Neutrophil (primary cell): ENCODE measurements around the gene DDAH2.

ENCODE experiments used
- H3K27ac ChIP-seq: fragments of 200-600 bp; sonication (generic); 2 replicates; pipeline ENCODE4 v1.5.1; 2016; ENCODE audit warnings: mild to moderate bottlenecking, moderate library complexity
- H3K27me3 ChIP-seq: fragments of 200-600 bp; sonication (generic); 2 replicates; pipeline ENCODE4 v1.6.0; 2016; ENCODE audit warnings: mild to moderate bottlenecking
- H3K36me3 ChIP-seq: fragments of 200-600 bp; sonication (generic); 2 replicates; pipeline ENCODE4 v1.5.1; 2017
- H3K4me1 ChIP-seq, 2 experiments: fragments of 200-600 bp in 1 of 2; sonication (generic) in 1 of 2; 1 replicate in 1 of 2; 2 replicates in 1 of 2; pipeline versions ENCODE4 v1.5.1 to v1.6.1; 2013 to 2016; ENCODE audit warnings: low read depth in 1 of 2, low read length in 1 of 2, mild to moderate bottlenecking in 1 of 2, moderate library complexity in 1 of 2; ENCODE audit not compliant: control insufficient read depth in 1 of 2, insufficient read depth in 1 of 2
- H3K4me3 ChIP-seq, 2 experiments: fragments of 200-600 bp in 1 of 2; sonication (generic) in 1 of 2; 1 replicate in 1 of 2; 2 replicates in 1 of 2; pipeline ENCODE4 v1.5.1; 2013 to 2016; ENCODE audit warnings: low read depth in 1 of 2, low read length in 1 of 2, mild to moderate bottlenecking in 1 of 2, moderate library complexity in 1 of 2
- H3K9me3 ChIP-seq: fragments of 200-600 bp; sonication (generic); 2 replicates; pipeline ENCODE4 v1.5.1; 2016
- TF ChIP-seq, protein P1 (sequence below): fragments of 200-600 bp; sonication (generic); IDR thresholded peaks from 2 replicates; pipeline ENCODE4 v1.5.1; 2016; ENCODE audit warnings: antibody characterized with exemption

DDAH2 gene, protein sequence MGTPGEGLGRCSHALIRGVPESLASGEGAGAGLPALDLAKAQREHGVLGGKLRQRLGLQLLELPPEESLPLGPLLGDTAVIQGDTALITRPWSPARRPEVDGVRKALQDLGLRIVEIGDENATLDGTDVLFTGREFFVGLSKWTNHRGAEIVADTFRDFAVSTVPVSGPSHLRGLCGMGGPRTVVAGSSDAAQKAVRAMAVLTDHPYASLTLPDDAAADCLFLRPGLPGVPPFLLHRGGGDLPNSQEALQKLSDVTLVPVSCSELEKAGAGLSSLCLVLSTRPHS

DNA sequence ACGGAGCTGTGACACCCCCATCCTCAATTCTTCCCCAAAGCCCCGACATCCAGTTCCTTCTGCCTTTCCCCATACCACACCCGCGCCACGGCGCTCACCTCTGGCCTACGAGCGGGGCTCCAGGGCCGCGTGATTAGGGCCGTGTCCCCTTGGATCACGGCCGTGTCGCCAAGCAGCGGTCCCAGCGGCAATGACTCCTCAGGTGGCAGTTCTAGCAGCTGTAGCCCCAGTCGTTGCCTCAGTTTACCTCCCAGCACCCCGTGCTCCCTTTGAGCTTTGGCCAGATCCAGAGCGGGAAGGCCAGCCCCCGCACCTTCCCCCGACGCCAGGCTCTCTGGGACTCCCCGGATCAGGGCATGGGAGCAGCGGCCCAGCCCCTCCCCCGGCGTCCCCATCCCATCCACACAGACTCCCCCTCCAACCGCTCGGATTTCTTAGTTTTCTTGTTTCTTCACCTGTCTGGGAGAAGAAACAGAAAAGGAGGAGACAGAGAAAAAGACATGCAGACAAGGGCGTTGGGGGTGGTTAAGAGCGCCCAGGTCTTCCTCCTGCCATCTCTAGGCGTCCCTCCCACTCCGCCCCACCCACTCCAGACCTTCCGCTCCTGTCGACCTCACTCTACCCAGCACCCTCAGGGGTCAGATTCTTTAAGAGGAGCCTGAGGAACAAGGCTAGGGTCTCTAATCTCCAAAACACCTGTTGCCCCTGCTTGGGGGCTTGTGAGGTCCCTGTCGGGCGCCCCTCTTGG, at the start of gene DDAH2:
DDAH2 (minus strand) TSS at position 533 of the 748 bp plus-strand sequence; CDS start at position 395, 138 bp downstream.
- H3K4me3 ChIP-seq, result peak within 1 kb of the TSS; percentile 89 to 91
- TF ChIP-seq, protein P1, sequence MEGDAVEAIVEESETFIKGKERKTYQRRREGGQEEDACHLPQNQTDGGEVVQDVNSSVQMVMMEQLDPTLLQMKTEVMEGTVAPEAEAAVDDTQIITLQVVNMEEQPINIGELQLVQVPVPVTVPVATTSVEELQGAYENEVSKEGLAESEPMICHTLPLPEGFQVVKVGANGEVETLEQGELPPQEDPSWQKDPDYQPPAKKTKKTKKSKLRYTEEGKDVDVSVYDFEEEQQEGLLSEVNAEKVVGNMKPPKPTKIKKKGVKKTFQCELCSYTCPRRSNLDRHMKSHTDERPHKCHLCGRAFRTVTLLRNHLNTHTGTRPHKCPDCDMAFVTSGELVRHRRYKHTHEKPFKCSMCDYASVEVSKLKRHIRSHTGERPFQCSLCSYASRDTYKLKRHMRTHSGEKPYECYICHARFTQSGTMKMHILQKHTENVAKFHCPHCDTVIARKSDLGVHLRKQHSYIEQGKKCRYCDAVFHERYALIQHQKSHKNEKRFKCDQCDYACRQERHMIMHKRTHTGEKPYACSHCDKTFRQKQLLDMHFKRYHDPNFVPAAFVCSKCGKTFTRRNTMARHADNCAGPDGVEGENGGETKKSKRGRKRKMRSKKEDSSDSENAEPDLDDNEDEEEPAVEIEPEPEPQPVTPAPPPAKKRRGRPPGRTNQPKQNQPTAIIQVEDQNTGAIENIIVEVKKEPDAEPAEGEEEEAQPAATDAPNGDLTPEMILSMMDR, result peak; percentile 91
- H3K27me3 ChIP-seq, result peaks cover under 1% of the 10 kb centered on the region
- peak within 1 kb of the TSS; percentile 96 for H3K27ac ChIP-seq
- H3K9me3 ChIP-seq, result no peaks in the 10 kb centered on the region
- peaks cover 78 to 82% of the 10 kb centered on the region in 2 experiments for H3K4me1 ChIP-seq
- H3K36me3 ChIP-seq, result peaks cover 60% of the 10 kb centered on the region

DNA sequence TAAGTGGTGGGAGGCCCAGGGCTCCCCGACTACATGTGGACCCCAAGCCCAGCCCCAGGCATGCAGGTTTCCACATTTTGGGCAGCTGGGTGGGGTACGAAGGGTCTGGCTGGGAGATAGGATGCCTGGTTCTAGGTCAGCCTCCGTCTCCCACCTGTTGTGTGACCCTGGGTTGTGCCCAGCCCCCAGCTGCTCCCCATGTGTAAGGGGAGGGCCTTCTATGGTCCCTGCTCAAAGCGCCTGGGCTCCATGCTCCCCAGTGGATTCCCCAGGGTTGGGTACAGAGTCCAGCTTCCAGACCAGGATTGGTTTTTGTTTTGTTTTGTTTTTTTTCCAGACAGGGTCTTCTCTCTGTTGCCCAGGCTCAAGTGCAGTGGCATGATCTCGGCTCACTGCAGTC, 49.1 kb upstream of the DDAH2 start:
- Histone ChIP-seq H3K27ac (no peak overlapping the region), H3K9me3 (no peaks in the 10 kb centered on the region), H3K36me3 (peaks cover 23% of the 10 kb centered on the region), H3K4me1 (peaks cover 4 to 11% of the 10 kb centered on the region in 2 experiments), H3K4me3 (no peak overlapping the region), H3K27me3 (peaks cover 5% of the 10 kb centered on the region)
- TF ChIP-seq, protein P1, result no peak

DNA sequence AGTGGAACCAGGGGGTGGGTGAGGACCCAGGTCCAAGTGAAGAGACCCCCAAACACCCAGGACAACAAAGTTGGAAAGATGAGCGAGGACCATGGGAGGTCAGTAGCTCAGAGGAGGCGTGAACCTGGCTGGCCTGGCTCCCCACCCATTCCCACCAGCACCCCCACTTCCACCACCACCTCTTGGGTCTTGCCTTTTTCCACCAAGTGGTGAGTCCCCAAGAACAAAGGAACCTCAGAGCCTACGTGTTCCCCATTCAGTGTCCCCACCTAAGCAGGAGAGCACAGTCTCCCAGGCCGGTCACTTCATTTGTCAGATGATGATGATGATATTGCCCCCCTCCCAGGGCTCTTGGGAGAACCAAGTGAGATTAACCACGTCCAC, 48.6 kb upstream of the DDAH2 start:
- Histone ChIP-seq H3K4me3 (no peak overlapping the region), H3K27me3 (peaks cover 5% of the 10 kb centered on the region), H3K4me1 (peaks cover 4 to 11% of the 10 kb centered on the region in 2 experiments), H3K27ac (peak overlapping the region; percentile 59), H3K36me3 (peaks cover 23% of the 10 kb centered on the region), H3K9me3 (no peaks in the 10 kb centered on the region)
- TF ChIP-seq, protein P1, result no peak

DNA sequence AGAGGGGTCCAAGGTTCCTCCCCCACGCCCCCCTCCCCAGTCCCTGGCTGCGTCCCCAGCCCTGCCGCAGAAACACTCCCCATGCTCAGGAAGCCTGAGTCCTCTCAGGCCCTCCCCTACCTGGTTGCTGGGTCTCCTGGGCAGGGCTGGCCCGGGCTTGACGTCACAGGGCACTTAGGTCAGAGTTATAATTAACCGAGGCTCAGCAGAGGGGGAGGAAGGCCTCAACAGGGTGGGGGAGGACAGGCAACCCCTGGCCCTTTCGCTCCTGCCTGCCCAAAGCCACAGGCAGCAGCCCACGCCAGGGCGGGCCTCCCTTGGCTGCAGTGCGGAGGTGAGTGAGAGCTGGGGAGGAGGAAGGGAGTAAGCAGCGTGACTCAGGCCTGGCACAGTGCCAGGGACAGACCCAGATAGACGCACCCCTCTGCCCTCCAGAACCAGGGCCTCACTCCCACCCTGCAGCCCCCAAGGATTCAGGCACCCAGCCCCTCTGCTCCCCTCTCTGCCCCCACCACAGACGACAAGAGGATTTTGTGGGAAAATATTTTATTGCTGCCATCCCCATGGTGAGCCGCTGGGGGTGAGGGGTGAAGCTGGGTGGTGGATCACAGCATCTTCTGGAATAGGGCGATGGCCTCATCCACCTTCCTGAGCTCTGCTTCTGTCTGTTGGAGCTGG, 48.0 kb upstream of the DDAH2 start, which contains the start of gene VWA7:
VWA7 (minus strand) TSS at position 340 of the 678 bp plus-strand sequence. CDS start 549 bp downstream, outside the sequence.
- Histone ChIP-seq H3K27me3 (peaks cover 5% of the 10 kb centered on the region), H3K27ac (peak within 1 kb of the TSS; percentile 59), H3K4me1 (peaks cover 4 to 11% of the 10 kb centered on the region in 2 experiments), H3K4me3 (peak within 1 kb of the TSS in 1 of 2 experiments; percentile 52), H3K36me3 (peaks cover 19% of the 10 kb centered on the region), H3K9me3 (no peaks in the 10 kb centered on the region)
- TF ChIP-seq, protein P1, result no peak

DNA sequence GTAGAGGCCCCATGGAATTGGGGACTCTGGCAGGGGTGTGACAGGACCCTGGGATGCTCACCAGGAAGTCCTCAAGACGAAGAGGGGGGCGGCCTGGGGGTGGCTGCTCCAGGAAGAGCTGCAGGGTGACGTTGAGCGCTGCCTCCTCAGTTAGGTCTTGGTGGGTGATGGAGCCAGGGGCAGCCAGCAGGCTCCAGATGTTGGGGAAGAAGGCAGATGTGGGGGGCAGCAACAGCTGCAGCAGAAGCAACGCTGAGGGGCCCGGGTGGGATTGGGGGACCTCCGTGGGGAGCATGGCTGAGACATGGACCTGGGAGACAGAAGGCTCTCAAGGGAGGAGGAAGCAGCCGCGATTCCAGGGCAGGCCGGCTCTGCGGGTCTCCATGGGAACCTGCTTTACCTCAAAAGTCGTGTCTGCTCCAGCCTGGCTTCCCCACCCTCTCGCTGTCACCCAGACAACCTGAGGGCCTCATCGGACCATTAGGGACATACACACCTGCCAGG, 47.4 kb upstream of the DDAH2 start:
- H3K27ac ChIP-seq, result peak overlapping the region; percentile 59
- H3K4me3 ChIP-seq, result peak overlapping the region in 1 of 2 experiments; percentile 52

More for the DNA sequence above, 47.4 kb upstream of the DDAH2 start:
- H3K4me1 ChIP-seq, result peaks cover 4 to 11% of the 10 kb centered on the region in 2 experiments
- TF ChIP-seq, protein P1, result no peak
- H3K27me3 ChIP-seq, result peaks cover 5% of the 10 kb centered on the region
- no peaks in the 10 kb centered on the region for H3K9me3 ChIP-seq
- H3K36me3 ChIP-seq, result peaks cover 19% of the 10 kb centered on the region
